Aorta (tissue), 5 donors: ENCODE data around the gene ST6GALNAC2. TPM values are rescaled to one million over a fixed set of nuclear protein-coding genes. Genes with fewer than 3 reads are reported as not detected.
A peak's percentile ranks its signal among the peaks of the same experiment; 100 is the strongest.
"Not testable (repeated sequence)": the region's sequence is repeated elsewhere in the genome, so short reads cannot be mapped to it uniquely, and the experiment has no call there.

Experiments used
- ATAC-seq: fragments of 200-7000 bp; cut with Tn5 transposase; one replicate; pipeline ENCODE4 v1.9.1; 2022; ENCODE audit warnings: moderate library complexity; ENCODE audit not compliant: low FRiP score
- DNase-seq, 2 donors: peaks; one replicate each; pipeline ENCODE4 v3.0.0-alpha.2; 2020
- H3K27ac ChIP-seq, 2 donors: one replicate each; pipeline ENCODE4 v1.5.1; 2013; ENCODE audit warnings: low read length in 2 of 2, mild to moderate bottlenecking in 2 of 2, moderate library complexity in 2 of 2, control low read depth in 1 of 2, inconsistent platforms in 1 of 2, low read depth in 1 of 2
- H3K27me3 ChIP-seq, 2 donors: one replicate each; pipeline ENCODE4 v1.6.1; 2013; ENCODE audit warnings: control low read depth in 1 of 2, low read length in 1 of 2, mild to moderate bottlenecking in 1 of 2, moderate library complexity in 1 of 2; ENCODE audit not compliant: insufficient read depth in 2 of 2, control insufficient read depth in 1 of 2
- H3K36me3 ChIP-seq, 2 donors: one replicate each; pipeline ENCODE4 v1.6.1; 2013; ENCODE audit warnings: control low read depth in 1 of 2, low read length in 1 of 2, mild to moderate bottlenecking in 1 of 2; ENCODE audit not compliant: insufficient read depth in 2 of 2, control insufficient read depth in 1 of 2
- H3K4me1 ChIP-seq, 2 donors: one replicate each; pipeline ENCODE4 v1.6.1; 2013; ENCODE audit warnings: low read length in 2 of 2, control low read depth in 1 of 2, mild to moderate bottlenecking in 1 of 2, moderate library complexity in 1 of 2; ENCODE audit not compliant: insufficient read depth in 2 of 2, control insufficient read depth in 1 of 2
- H3K4me3 ChIP-seq, 2 donors: one replicate each; pipeline ENCODE4 v1.5.1; 2013; ENCODE audit warnings: low read length in 2 of 2, control low read depth in 1 of 2, mild to moderate bottlenecking in 1 of 2
- H3K9me3 ChIP-seq: one replicate; pipeline ENCODE4 v1.6.1; 2013; ENCODE audit warnings: mild to moderate bottlenecking, low read length; ENCODE audit not compliant: control insufficient read depth
- WGBS, 2 donors: extraction: QIAGEN DNeasy Blood & Tissue Kit; methylation state at CpG; one replicate each; pipeline ENCODE4 v1.1.7; 2013; 5-methylcytosine and 5-hydroxymethylcytosine counted together
- intact Hi-C, 2 donors: fragments of 100-400 bp; cut with DNase I; formaldehyde crosslinking; loops; one replicate each; pipeline versions ENCODE4 v1.14.2 to v1.15.0; 2022
- polyA plus RNA-seq, 2 donors: library from polyadenylated mRNA; stranded (reverse); fragments of 200-250 nt; gene quantifications; one replicate each; pipeline ENCODE4 v1.2.3, GENCODE V29; 2013
- total RNA-seq, 2 donors: library from RNA; stranded (reverse); fragmentation: NEBNext Ultra II Directional; extraction: Animal tissue kit (Norgen Biotek cat#: 25700); gene quantifications; one replicate each; pipeline ENCODE4 v1.2.1, GENCODE V29; 2021
- donor health status: healthy with polysubstance abuse.
- donor health status: Bipolar disorder and iron deficiency.
- donor health status: DM: no; HTN: no; CAD: no.
- donor health status: DM: no; HTN: no; CAD: no.
- donor health status: DM: yes; HTN: yes; CAD: no.

The ST6GALNAC2 gene
- total and polyA plus RNA-seq, 4 donors = 2.0 to 7.6 (median 2.5) TPM; not detected in 1

- ATAC-seq (no peak), DNase-seq (peak in 1 of 2 donors; percentile 69)
- Histone ChIP-seq H3K27ac (no peak overlapping the region), H3K4me3 (peak overlapping the region; percentile 8 to 11), H3K36me3 (no peaks in the 10 kb centered on the region), H3K9me3 (no peaks in the 10 kb centered on the region), H3K27me3 (no peaks in the 10 kb centered on the region), H3K4me1 (no peaks in the 10 kb centered on the region)
- intact Hi-C loops = no loop called here
- 3 to 4% methylated on average over 26 of the region's 26 CpGs for WGBS, 2 donors
Observed at GRCh38 chr17:76537288-76537577, 48.4 kb downstream of the ST6GALNAC2 start.

GRCh38 chr17:76536511-76537287 lies 49.0 kb downstream of the ST6GALNAC2 start:
- Histone ChIP-seq H3K4me1 (no peaks in the 10 kb centered on the region), H3K36me3 (no peaks in the 10 kb centered on the region), H3K27me3 (no peaks in the 10 kb centered on the region), H3K27ac (no peak overlapping the region), H3K4me3 (no peak overlapping the region), H3K9me3 (no peaks in the 10 kb centered on the region)
- peak in 1 of 2 donors; percentile 32 for DNase-seq
- intact Hi-C loops = no loop called here
- 57% methylated on average over 25 of the region's 25 CpGs for WGBS, 2 donors
- ATAC-seq = no peak

GRCh38 chr17:76535788-76536510 lies 49.7 kb downstream of the ST6GALNAC2 start:
- ATAC-seq = no peak
- intact Hi-C loops = no loop called here
- H3K27me3 ChIP-seq = no peaks in the 10 kb centered on the region
- H3K27ac ChIP-seq = no peak overlapping the region
- peak; percentile 35 to 46 for DNase-seq
- no peak overlapping the region for H3K4me3 ChIP-seq
- WGBS, 2 donors = 91 to 92% methylated on average over 19 of the region's 19 CpGs
- H3K4me1 ChIP-seq = no peaks in the 10 kb centered on the region
- no peaks in the 10 kb centered on the region for H3K36me3 ChIP-seq
- H3K9me3 ChIP-seq = no peaks in the 10 kb centered on the region

GRCh38 chr17:76534831-76535732 lies 50.6 kb downstream of the ST6GALNAC2 start:
- Histone ChIP-seq H3K4me3 (no peak overlapping the region), H3K9me3 (no peaks in the 10 kb centered on the region), H3K36me3 (no peaks in the 10 kb centered on the region), H3K4me1 (no peaks in the 10 kb centered on the region), H3K27ac (no peak overlapping the region), H3K27me3 (no peaks in the 10 kb centered on the region)
- DNase-seq (peak in 1 of 2 donors; percentile 68), ATAC-seq (no peak)
- WGBS, 2 donors = 90% methylated on average over 7 of the region's 7 CpGs
- intact Hi-C loops = no loop called here

- DNase-seq, H3K9me3 ChIP-seq, H3K27me3 ChIP-seq, H3K27ac ChIP-seq, H3K4me3 ChIP-seq, ATAC-seq, H3K36me3 ChIP-seq, H3K4me1 ChIP-seq, intact Hi-C loops: not testable (repeated sequence)
- 95 to 97% methylated on average over 9 of the region's 9 CpGs for WGBS, 2 donors
Observed at GRCh38 chr17:76533640-76534359, 51.9 kb downstream of the ST6GALNAC2 start.

GRCh38 chr17:76532072-76532651 lies 53.5 kb downstream of the ST6GALNAC2 start:
- Histone ChIP-seq H3K4me3 (no peak overlapping the region), H3K27me3 (no peaks in the 10 kb centered on the region), H3K4me1 (no peaks in the 10 kb centered on the region), H3K9me3 (no peaks in the 10 kb centered on the region), H3K27ac (no peak overlapping the region), H3K36me3 (no peaks in the 10 kb centered on the region)
- WGBS, 2 donors = 92 to 96% methylated on average over 8 of the region's 8 CpGs
- DNase-seq (no peak), ATAC-seq (no peak)
- intact Hi-C loops = no loop called here

- H3K27me3 ChIP-seq = no peaks in the 10 kb centered on the region
- H3K36me3 ChIP-seq = no peaks in the 10 kb centered on the region
- ATAC-seq (no peak), DNase-seq (no peak)
- no peak overlapping the region for H3K4me3 ChIP-seq
- H3K27ac ChIP-seq = no peak overlapping the region
- no peaks in the 10 kb centered on the region for H3K9me3 ChIP-seq
- intact Hi-C loops = no loop called here
- WGBS, 2 donors = 89 to 92% methylated on average over 18 of the region's 18 CpGs
- H3K4me1 ChIP-seq = no peaks in the 10 kb centered on the region
Observed at GRCh38 chr17:76531486-76532038, 54.1 kb downstream of the ST6GALNAC2 start.
